ENCODE data around the gene THOP1. TPM values are rescaled to one million over a fixed set of nuclear protein-coding genes. Genes with fewer than 3 reads are reported as not detected.
"Not testable (repeated sequence)": the region's sequence is repeated elsewhere in the genome, so short reads cannot be mapped to it uniquely, and the experiment has no call there.

Gene THOP1
- polyA plus RNA-seq, 4 donors = 28.9 to 62.2 (median 41.2) TPM

DNA sequence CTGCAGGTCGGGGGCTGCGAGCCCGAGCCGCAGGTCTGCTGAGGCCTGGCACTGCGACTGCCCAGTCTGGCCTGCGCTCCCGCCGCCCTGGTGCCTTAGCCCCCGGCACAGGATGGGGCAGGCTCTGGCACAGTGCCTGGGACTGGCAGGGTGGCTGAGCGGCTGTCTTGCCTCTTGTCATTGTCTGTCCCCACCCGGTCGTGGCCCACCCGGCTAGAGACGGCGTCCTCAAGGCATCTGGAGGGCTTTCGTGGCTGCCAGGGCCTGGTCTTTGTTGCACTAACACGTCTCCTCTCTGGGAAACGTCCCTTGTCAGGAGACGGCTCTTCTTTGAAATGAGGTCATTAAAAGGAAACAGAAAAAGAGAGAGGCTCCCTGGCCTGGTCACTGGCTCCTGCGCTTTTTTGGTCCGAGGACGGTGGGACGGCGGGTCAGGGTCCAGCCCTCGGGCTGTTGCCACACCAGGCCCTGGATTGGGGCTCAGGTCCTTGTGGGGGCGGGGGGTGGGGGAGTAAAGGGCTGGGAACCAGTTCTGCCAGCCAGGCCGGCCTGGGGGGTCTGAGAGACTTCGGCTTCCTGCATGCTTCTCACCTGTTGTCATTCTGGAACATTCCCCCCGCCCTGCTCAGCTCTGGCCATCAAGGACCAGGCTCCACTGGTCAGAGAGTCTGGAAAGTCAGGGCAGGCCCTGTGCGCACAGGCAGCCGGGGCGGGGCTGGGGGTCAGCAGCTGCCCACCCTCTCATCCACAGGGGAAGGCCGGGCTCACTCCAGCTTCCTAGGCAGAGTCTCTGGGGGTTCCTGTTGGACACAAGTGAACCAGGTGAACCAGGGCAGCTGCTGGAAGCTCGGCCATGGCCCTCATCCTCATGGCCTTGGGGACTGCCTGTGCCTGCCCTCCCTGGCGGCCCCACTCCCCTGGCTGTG is 28.2 kb downstream of the THOP1 start:
- no peak for DNase-seq (ENCODE audit: low read depth in 4 of 4, low spot score in 3 of 4)

DNA sequence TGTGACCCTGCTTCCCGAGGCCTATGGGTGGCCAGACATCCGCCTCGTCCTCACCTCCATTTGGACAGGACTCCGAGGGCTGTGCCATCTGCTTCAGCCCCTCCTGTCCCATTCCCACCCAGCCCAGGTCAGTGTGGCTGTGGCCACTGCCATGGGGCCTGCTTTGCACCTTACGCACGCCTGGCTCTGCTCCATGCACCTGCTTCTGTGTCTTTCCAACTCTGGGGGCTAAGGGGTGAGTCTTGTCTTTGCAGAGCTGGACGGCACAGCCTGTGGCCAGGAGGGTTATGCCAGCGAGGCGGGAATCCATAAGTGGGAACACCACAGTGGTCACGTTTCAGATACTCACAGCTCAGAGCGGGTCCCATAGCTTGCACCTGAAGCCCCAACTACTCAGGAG is 29.1 kb downstream of the THOP1 start:
- DNase-seq (ENCODE audit: low read depth in 4 of 4, low spot score in 3 of 4) = no peak

DNA sequence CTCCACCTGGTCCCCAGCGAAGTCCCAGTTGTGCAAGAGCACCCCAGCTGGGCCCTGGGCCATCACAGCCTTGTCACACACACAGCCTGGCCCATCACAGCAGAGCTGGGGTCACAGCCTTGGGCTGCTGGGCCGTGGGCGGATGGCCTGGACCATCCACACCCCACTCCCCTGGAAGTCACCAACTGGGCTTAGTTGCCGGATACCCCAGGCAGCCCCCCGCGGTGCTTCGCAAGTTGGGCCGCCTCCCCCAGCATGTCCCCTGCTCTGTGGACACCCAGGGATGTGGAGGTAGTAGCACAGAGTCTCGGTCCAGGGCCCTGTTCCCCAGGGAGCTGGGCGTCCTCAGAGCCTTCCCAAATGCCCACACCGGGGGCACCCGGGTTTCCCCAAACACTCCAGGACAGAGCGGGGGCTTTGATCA is 29.9 kb downstream of the THOP1 start:
- no peak for DNase-seq (ENCODE audit: low read depth in 4 of 4, low spot score in 3 of 4)

DNA sequence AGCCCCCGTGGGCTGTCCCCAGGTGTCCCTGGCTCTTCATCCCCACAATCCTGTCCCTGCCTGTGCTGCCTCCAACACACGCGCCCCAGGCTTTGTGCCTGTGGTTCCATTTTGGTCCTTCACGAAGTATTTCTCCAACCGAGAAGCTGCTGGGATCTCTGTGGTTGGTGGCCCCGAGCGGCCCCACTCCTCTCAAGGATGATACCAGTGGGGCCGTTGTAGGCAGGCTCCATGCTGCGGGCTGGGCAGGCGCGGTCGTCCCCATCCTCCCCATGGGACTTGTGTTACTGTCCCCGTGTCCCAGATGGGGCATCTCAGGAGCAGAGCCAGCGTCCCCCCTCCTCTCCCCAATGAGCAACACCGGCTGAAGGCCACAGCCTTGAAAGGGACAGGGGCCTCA is 30.6 kb downstream of the THOP1 start:
- DNase-seq (ENCODE audit: low read depth in 4 of 4, low spot score in 3 of 4) = no peak

DNA sequence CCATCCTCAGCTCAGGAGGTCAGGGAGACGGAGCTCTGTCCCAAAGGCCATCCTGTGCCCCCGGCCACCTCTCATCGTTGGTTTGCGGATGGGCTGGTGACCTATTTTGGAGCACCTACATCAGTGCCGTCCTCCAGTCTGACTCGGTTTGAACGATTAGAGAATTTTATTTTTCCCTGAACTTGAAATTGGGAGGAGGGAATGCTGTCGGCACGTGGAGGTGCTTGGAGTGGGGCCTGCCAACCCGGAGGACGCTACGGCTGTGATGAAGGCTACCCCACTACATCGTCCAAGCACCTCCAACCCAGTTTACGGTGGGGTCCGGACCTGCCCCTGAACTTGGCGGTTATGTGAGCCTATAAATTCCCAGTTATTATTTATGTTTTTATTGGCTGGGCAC is 31.3 kb downstream of the THOP1 start:
- DNase-seq (ENCODE audit: low read depth in 4 of 4, low spot score in 3 of 4) = no peak

DNA sequence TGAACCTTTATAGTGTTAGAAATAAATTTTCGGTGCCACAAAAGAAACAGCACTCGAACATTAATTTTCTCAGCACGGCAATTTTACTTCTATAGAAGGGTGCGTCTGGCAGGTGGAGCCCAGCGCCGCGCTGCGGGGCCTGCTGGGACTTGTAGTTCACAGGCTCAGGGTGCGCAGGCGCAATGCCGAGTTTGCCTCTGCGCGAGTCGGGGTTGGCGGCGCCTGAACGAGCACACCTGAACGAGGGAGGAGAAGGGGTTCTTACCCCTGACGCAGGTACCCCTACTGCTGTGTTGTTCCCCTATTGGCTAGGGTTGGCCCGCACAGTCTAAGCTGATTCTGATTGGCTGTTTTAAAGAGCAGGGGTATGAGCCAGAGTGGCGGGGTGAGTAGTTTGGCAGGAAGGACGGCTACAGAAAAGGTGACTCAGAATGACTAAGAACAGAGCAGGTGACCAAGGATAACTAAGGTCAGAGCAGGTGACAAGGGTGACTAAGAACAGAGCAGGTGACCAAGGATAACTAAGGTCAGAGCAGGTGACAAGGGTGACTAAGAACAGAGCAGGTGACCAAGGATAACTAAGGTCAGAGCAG is 32.0 kb downstream of the THOP1 start:
- not testable (repeated sequence) for DNase-seq (ENCODE audit: low read depth in 4 of 4, low spot score in 3 of 4)

DNA sequence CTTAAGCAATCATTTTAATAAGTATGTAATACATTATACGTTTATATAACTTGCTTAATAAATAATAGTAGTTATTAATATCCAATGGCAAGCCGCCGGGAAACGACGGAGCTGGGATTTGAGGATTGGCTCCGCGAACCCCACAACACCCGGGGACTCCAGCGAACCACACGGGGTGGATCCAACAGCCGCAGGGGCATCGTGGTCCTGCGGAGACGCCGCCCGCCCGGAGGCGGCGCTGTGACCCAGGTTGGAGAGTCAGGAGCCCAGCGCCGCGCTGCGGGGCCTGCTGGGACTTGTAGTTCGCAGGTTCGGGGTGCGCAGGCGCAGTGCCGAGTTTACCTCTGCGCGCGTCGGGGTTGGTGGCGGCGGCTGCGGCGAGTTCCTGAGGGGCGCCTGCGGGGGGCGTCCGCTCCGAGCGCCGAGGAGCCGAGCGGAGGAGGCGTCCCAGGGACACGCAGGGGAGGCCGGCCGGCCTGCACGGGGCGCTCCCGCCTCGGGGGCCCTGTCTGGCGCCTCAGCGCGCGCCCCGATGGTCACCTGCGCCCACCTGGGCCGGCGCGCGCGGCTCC is 34.3 kb downstream of the THOP1 start, which contains the start of gene ZNF554:
Gene ZNF554 (plus strand): TSS at position 329 of the 572 bp plus-strand sequence. CDS start 204 bp downstream, at position 533.
- DNase-seq (ENCODE audit: low read depth in 4 of 4, low spot score in 3 of 4) = peak; percentile 90 to 93 (median 90)

DNA sequence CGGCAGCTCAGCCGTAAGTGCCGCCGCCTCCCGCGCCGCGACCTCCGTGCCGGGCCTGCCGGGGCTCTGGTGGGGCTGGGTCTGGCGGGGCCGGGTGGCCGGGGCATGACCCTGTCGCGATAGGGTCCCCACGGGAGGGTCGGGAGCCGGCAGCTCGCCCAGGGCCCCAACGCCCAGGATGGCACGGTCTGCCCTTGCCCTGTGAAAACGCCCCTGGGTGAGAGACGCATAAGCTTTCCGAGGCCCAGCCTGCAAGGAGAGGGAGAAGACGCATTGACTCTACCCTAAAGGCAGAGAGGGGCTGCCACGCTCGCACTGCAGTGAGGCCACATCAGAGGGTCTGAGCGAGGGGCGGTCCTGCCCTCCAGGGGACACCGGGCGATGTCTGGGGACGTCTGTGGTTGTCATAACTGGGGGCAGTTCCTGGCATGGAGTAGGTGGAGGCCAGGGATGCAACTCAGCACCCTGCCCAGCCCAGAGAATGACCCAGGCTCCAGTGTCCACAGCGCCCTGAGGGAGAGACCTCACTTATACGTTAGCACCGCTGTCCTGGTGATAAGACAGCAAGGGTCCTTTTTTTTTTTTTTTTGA is 34.9 kb downstream of the THOP1 start:
- DNase-seq (ENCODE audit: low read depth in 4 of 4, low spot score in 3 of 4) = no peak

DNA sequence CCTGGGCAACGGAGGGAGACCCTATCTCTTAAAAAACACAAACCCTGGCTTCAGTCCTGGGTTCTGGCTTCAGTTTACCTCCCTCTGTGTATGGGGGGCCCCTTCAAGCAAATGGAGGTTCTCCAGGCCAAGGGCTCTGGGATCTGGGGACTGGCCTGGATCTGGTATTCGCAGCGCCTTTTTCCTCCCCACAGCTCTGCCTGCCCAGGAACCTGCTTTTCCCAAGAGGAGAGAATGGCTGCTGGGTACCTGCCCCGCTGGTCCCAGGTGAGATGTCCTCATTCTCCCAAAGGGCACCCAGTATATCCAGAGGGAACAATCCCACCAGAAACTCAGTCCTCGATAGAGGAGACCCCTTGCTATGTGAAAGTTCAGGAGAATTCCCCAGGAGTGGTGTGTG is 37.5 kb downstream of the THOP1 start:
- DNase-seq (ENCODE audit: low read depth in 4 of 4, low spot score in 3 of 4) = no peak

DNA sequence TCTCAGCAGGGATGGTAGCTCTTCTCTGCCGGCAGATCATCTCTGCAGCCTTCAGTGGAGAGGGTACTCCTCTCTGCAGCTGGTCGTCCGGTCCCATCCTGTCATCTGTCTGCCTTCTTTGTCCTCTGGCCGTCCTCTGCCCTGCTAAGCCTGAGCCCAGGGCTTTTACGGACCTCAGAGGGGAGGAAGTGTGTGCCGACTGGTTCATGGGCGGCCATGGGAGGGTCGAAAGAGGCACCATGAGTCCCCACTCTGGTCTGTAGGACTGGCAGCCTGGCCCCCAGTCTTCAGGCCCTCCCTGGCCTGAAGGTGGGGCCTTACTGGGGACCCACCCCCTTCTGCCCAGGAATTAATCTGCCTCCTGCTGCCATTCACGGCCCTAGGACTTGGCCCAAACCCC is 38.3 kb downstream of the THOP1 start:
- no peak for DNase-seq (ENCODE audit: low read depth in 4 of 4, low spot score in 3 of 4)

DNA sequence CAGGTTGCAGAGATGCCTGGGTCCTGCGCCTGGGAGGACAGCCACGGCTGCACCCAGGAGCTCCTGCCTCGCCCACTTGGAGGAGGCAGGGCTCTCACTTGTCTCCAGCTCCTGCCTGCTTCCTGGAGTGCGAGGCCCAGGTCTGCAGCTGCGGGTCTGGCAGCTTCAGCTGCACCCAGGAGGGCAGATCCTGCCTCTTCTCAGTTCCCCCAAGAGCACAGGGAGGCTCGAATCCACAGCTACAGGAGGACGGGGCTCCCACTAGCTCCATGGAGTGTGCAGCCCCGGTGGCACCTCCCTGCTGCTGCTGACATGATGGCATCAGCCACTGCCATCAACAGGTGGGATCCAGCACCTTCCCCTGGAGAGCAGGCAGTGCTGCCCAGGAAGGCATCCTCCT is 38.8 kb downstream of the THOP1 start:
- no peak for DNase-seq (ENCODE audit: low read depth in 4 of 4, low spot score in 3 of 4)

DNA sequence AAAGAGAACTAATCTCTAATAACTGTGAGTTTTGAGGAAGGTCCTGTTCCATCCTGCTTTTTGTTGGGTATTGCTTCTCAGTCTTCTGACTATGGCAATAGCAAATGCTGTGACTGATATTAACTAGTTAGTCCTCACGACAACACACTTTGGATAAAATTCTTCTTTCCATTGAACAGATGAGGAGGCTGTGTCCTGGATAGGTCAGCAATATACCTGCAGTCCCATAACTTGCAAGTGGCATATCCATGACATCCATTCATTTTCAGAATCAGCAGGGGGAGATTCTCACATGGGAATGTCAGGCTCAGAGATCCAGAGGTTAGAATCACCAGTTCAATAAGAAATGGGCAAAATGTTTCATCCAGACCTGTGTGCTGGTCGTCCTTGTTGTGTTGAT is 41.7 kb downstream of the THOP1 start:
- DNase-seq (ENCODE audit: low read depth in 4 of 4, low spot score in 3 of 4) = no peak

DNA sequence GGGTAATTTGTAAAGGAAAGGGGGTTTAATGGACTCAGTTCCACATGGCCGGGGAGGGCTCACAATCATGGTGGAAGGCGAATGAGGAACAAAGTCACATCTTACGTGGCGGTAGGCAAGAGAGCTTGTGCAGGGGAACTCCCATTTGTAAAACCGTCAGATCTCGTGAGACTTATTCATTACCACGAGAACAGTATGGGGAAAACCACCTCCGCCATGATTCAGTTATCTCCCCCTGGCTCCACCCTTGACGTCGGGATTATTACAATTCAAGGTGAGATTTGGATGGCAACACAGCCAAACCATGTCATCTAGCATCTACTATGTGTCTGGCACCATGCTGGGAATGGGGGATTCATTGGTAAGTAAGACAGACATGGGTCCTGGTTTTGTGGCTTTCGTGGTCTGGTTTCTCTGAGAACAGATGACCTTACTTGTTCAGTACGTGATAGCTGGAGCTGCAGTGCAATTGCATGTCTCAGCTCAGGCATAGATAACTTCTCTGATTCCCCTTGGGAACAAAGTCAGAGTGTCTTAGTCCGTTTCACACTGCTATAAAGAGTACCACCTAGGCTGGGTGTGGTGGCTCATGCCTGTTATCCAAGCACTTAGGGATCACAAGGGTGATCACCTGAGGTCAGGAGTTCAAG is 42.7 kb downstream of the THOP1 start:
- DNase-seq (ENCODE audit: low read depth in 4 of 4, low spot score in 3 of 4) = no peak

DNA sequence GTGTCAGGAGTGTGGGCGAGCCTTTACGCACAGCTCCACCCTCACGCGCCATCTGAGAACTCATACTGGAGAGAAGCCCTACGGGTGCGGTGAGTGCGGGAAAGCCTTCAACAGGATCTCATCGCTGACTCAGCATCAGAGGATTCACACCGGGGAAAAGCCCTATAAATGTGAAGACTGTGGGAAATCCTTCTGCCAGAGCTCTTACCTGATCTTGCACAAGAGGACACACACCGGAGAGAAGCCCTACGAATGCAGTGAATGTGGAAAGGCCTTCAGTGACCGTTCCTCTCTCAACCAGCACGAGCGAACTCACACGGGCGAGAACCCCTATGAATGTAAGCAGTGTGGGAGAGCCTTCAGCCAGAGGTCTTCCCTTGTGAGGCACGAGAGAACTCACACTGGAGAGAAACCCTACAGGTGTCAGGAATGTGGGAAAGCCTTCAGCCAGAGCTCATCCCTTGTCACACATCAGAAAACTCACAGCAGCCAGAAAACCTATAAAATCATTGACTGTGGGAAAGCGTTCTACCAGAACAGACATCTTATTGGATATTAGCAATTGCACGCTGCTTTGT is 49.1 kb downstream of the THOP1 start:
- no peak for DNase-seq (ENCODE audit: low read depth in 4 of 4, low spot score in 3 of 4)

DNA sequence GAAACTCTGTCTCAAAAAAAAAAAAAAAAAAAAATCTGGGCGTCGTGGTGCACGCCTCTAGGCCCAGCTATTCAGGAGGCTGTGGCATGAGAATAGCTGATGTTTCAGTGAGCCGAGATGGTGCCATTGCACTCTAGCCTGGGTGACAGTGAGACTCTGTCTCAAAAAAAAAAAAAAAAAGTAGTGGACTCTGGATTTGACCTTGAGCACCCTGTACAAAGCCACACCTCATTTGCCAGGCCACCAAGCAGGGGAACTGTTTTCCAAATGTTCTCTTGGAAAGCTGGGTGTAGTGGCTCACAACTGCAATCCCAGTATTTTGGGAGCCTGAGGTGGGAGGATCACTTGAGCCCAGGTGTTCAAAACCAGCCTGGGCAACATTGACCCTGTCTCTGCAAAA is 52.1 kb downstream of the THOP1 start:
- no peak for DNase-seq (ENCODE audit: low read depth in 4 of 4, low spot score in 3 of 4)

DNA sequence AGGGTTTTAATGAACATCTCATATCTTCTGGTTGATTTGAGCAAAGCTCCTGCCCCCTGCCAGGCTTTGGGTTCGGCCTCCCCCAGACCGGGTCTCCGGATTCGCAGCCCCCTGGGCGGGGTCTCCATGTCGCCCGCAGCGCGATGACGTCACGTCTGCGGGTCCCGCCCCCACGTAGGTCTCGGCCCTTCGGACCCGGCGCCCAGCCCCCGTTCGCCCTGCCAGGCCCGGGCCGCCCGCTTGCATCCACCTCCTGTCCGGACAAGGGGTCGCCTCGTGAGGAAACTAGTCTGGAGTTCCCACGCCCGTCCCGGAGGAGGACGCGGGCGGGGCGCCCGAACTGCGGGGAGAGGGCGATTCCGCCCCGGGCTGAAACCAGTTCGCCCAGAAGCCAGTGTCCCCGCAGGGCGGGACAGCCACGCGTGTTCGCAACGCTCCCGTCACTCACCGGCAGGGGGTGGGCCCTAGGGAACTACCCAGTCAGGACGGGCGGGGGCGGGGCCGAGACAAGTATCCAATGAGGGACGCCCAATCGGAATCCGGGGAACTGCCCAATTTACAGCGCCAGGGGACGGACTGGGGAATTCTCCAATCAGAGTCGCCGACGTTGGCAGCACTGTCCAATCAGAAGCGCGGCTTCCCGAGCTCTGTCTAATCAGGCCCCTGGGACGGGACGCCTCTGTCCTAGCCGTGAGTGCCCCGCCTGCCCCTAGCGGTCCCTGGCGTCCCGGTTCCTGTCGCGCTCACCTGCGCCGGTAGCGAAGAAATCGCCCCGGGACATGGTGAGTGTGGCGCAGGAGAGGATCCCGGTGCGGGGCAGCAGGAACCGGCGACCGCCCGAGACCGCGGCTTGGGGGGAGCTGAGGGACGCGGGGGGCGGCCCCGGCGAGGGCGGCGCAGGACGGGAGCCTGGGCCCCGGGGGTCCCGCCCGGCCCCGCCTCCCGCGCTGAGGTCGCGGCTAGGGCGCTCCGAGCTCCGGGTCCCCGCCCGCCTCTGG is 55.8 kb downstream of the THOP1 start, which contains the start of gene ZNF555:
Gene ZNF555 (plus strand): TSS at position 682 of the 998 bp plus-strand sequence. CDS start 98 bp downstream, at position 780.
- peak; percentile 97 to 99 (median 98) for DNase-seq (ENCODE audit: low read depth in 4 of 4, low spot score in 3 of 4)

DNA sequence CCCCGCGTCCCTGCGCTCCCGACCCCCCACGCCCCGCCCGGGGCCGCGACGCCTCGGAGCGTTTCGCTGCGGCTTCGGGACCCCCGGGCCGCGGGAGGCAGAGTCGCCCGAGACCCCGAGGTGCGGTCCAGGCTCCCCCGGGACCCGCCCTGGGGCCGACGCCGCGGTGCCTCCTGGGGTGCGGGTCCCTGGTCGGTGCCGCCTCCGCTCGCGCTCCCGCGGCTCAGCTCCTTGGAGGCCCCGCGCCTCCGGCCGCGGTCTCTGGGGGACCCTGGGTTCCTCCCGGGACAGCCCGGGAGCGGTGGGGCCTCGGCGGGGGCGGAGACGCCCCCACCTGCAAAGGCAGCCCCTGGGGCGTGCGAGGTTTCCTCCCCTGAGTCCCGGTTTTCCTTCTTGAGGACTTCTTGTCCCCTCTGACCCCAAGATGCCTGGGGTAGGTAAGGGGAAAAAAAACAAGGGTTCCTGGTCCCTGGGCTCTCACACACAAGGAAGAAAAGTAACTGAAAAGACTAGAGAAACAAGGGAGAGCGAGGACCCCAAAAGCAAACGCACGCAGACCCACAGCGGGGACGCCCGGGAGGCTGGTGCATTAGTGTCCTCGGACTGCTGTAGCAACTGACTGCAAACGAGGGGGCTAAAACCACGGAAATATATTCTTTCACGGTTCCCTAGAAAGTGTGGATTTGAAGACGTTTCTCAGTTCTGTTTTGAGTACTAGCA is 56.7 kb downstream of the THOP1 start:
- no peak for DNase-seq (ENCODE audit: low read depth in 4 of 4, low spot score in 3 of 4)

DNA sequence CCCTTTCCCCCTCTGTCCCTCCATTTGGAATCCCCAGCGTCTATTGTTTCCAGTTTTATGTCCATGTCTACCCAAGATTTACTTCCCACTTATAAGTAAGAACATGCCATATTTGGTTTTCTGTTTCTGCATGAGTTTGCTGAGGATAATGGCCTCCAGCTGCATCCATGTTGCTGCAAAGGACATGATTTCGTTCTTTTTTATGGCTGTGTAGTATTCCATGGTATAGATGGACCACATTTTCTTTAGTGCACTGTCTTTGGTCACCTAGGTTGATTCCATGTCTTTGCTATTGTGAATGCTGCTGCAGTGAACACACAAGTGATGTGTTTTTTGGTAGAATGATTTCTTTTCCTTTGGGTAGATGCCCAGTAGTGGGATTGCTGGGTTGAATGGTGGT is 59.8 kb downstream of the THOP1 start:
- no peak for DNase-seq (ENCODE audit: low read depth in 4 of 4, low spot score in 3 of 4)
